Astrocyte (in vitro differentiated cells and primary cell): ENCODE measurements around the gene OTOF.

Source experiments
- EZH2 ChIP-seq: IDR thresholded peaks from 2 replicates; pipeline ENCODE4 v1.6.1; 2012; ENCODE audit warnings: mild to moderate bottlenecking, low read length, inconsistent platforms; ENCODE audit not compliant: insufficient read depth
- TF ChIP-seq, protein P1 (sequence below): IDR thresholded peaks from 2 replicates; pipeline ENCODE4 v1.5.1; 2011; ENCODE audit warnings: low read depth, mild to moderate bottlenecking, inconsistent platforms, low read length, moderate library complexity; ENCODE audit not compliant: insufficient read depth

DNA sequence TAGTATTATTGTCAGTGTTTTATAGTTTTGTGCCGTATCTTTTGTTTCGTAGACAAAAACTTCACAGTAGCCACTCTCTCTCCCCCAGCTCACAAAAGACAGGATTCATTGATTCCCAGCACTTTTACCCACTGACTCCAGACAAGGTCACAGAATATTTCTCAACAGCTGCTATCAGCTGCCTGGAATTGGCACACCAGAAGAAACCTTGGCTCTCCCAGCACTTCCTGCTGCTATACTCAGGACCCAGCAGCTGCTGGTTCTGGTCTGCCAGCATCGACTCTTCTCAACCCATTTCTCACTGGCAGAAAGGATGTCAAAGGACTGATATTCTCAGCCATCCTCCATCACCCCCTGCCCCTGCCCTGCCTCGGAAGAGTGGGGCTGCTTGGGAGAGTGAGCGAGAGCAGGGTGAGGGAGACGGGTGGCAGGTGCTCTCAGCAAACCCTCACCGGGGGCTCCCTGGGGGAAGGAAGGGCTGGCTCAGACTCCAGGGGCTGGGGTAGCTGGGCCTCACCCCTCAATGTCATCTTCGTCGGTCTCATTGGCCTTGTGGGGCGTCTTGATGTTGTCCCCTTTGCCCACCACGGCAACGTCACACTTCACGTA, 6.1 kb upstream of the OTOF start:
- TF ChIP-seq, protein P1, sequence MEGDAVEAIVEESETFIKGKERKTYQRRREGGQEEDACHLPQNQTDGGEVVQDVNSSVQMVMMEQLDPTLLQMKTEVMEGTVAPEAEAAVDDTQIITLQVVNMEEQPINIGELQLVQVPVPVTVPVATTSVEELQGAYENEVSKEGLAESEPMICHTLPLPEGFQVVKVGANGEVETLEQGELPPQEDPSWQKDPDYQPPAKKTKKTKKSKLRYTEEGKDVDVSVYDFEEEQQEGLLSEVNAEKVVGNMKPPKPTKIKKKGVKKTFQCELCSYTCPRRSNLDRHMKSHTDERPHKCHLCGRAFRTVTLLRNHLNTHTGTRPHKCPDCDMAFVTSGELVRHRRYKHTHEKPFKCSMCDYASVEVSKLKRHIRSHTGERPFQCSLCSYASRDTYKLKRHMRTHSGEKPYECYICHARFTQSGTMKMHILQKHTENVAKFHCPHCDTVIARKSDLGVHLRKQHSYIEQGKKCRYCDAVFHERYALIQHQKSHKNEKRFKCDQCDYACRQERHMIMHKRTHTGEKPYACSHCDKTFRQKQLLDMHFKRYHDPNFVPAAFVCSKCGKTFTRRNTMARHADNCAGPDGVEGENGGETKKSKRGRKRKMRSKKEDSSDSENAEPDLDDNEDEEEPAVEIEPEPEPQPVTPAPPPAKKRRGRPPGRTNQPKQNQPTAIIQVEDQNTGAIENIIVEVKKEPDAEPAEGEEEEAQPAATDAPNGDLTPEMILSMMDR, result no peak
- TF ChIP-seq EZH2, result no peak
